ENCODE measurements around the gene TRIO. TPM values are rescaled to one million over a fixed set of nuclear protein-coding genes. Genes with fewer than 3 reads are reported as not detected.
A peak's percentile ranks its signal among the peaks of the same experiment; 100 is the strongest.

The TRIO gene
- total RNA-seq, 1 donor from 2014 or later: 170 TPM

GRCh38 chr5:14151416-14151815, 8.3 kb downstream of the TRIO start:
- TF ChIP-seq, protein P1, sequence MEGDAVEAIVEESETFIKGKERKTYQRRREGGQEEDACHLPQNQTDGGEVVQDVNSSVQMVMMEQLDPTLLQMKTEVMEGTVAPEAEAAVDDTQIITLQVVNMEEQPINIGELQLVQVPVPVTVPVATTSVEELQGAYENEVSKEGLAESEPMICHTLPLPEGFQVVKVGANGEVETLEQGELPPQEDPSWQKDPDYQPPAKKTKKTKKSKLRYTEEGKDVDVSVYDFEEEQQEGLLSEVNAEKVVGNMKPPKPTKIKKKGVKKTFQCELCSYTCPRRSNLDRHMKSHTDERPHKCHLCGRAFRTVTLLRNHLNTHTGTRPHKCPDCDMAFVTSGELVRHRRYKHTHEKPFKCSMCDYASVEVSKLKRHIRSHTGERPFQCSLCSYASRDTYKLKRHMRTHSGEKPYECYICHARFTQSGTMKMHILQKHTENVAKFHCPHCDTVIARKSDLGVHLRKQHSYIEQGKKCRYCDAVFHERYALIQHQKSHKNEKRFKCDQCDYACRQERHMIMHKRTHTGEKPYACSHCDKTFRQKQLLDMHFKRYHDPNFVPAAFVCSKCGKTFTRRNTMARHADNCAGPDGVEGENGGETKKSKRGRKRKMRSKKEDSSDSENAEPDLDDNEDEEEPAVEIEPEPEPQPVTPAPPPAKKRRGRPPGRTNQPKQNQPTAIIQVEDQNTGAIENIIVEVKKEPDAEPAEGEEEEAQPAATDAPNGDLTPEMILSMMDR (conservative IDR thresholded peaks at IDR 0.05; ENCODE audit: low read depth, low read length): no peak
- DNase-seq (ENCODE audit: low read depth): no peak
- H3K4me3 ChIP-seq (ENCODE audit: low read depth, low read length): no peak overlapping the region

DNA sequence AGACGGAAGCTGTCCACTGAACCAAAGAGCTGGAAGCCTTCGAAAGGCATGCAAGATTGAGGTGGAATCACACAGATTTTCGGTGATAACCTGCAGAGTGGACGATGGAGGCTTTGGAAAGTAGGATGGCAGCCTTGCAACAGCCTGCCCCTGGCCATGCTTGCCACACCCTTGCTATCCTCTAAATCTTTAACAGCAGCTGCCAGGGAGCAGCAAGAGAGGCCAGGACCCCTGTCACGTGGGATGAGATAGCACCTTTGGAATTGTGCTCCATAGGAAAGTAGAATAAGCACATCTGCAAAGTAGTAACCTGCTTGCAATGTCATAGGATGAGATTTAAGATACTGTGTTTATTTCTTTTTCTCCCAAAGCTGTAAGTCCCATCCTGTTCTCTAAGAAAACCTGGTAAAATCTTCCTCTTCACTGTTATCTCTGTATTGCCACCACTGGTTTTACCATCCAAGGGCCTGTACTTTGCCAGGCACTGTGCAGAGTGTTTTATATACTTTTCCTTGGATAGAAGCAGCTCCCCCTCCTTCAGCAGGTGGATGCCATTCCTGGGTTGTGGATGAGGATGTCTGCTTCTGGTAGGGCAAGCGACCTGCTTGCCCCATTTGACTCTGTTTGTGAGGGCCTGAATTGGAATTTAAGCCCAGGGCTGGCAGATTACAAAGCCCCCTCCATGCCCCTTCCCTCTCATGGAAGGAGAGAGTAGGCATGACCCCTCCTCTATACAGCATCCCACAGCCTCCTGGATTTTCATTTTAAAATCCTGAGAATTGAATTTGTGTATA, 10.1 kb downstream of the TRIO start:
- TF ChIP-seq, protein P1 (conservative IDR thresholded peaks at IDR 0.05; ENCODE audit: low read depth, low read length): no peak
- no peak overlapping the region for H3K4me3 ChIP-seq (ENCODE audit: low read depth, low read length)
- DNase-seq (ENCODE audit: low read depth): no peak

DNA sequence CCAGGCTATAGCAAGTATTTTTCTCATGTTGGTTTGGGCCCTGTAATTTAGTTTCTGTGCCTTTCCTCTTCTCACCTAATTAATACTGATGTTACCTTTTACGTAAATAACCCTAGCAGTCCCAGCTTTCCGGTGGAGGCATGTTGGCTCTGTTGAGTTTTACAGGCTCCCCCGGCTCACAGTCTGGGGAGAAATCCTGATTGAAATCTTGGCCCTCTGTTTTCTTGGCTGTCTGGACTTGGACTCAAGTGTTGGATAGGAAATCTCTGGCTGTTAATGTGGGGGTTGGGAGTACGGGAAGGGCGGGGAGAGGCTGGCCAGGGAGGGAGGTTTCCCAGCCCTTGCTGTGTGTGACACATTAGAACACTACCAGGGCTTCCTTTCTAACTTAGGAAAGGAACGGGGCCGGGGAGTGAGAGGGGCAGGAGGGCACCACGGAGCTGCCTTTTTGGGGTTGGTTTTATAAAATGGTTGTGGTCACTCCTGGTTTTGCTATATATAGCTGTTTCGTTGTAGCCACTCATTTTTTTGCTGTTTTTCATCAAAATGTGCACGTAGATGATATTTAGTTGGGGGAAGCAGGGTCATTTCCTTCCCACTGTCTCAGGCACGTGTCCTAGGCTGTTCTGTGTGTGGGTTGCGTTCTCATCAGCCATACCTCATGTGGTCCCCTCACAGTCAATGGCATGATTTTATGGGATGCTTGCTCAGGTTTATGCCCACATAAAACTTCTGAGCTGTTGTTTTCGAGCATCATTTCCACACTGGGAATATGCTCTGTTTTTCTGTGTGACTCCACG, 11.0 kb downstream of the TRIO start:
- TF ChIP-seq, protein P1 (conservative IDR thresholded peaks at IDR 0.05; ENCODE audit: low read depth, low read length): no peak
- peak overlapping the region; percentile 17 for H3K4me3 ChIP-seq (ENCODE audit: low read depth, low read length)
- DNase-seq (ENCODE audit: low read depth): no peak

- H3K4me3 ChIP-seq (ENCODE audit: low read depth, low read length): no peak overlapping the region
- no peak for DNase-seq (ENCODE audit: low read depth)
- TF ChIP-seq, protein P1 (conservative IDR thresholded peaks at IDR 0.05; ENCODE audit: low read depth, low read length): no peak
These were observed 11.9 kb downstream of the TRIO start for GRCh38 chr5:14155075-14155474.

DNA sequence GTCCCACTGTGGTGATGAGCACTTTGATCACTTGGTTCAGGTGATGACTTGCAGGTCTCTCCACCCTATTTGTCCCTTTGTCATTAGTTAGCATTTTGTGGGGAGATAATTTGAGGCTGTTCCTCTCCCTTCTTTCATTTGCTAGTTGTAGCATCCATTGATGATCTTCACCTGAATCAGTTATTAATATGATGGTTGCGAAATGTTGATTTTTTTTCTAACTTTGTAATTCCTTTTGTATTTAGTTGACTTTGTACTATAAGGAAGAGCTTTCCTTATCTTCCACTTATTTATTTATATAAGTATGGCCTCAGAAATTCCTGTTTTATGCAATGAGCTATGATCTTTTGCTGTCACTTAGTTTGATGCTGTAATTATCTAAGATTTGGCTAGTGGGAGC, 12.6 kb downstream of the TRIO start:
- H3K4me3 ChIP-seq (ENCODE audit: low read depth, low read length): no peak overlapping the region
- TF ChIP-seq, protein P1 (conservative IDR thresholded peaks at IDR 0.05; ENCODE audit: low read depth, low read length): no peak
- DNase-seq (ENCODE audit: low read depth): no peak

DNA sequence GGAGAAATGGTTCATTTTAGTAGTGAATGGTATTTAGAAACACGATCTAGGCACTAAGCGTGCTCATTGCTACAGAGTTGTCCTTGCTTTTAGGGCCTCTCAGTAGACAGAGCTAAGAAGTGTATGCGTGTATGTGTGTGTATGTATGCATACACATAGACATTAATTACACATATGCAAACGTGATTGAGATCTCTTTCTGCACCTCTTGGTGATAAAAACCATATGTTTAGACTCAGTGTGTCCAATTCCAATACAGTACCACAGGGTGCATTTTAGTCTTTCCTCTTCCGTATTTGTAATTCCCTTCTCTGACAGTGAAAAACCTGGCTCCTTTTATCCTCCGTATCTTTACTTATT, 13.1 kb downstream of the TRIO start:
- peak overlapping the region; percentile 30 for H3K4me3 ChIP-seq (ENCODE audit: low read depth, low read length)
- TF ChIP-seq, protein P1 (conservative IDR thresholded peaks at IDR 0.05; ENCODE audit: low read depth, low read length): no peak
- DNase-seq (ENCODE audit: low read depth): no peak
